ENCODE results near the gene UNC13B.
"Not testable (repeated sequence)": the region's sequence is repeated elsewhere in the genome, so short reads cannot be mapped to it uniquely, and the experiment has no call there.

DNA sequence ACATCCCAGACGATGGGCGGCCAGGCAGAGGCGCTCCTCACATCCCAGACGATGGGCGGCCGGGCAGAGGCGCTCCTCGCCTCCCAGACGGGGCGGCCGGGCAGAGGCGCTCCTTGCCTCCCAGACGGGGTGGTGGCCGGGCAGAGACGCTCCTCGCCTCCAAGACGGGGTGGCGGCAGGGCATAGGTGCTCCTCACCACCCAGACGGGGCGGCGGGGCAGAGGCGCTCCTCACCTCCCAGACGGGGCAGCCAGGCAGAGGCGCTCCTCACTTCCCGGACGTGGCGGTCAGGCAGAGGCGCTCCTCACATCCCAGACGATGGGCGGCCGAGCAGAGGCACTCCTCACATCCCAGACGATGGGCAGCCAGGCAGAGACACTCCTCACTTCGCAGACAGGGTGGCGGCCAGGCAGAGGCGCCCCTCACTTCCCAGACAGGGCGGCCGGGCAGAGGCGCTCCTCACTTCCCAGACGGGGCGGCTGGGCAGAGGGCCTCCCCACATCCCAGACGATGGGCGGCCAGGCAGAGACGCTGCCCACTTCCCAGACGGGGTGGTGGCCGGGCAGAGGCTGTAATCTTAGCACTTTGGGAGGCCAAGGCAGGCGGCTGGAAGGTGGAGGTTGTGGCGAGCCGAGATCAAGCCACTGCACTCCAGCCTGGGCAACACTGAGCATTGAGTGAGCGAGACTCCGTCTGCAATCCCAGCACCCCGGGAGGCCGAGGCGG is 22.1 kb downstream of the UNC13B start:
- TF ChIP-seq, protein P1, sequence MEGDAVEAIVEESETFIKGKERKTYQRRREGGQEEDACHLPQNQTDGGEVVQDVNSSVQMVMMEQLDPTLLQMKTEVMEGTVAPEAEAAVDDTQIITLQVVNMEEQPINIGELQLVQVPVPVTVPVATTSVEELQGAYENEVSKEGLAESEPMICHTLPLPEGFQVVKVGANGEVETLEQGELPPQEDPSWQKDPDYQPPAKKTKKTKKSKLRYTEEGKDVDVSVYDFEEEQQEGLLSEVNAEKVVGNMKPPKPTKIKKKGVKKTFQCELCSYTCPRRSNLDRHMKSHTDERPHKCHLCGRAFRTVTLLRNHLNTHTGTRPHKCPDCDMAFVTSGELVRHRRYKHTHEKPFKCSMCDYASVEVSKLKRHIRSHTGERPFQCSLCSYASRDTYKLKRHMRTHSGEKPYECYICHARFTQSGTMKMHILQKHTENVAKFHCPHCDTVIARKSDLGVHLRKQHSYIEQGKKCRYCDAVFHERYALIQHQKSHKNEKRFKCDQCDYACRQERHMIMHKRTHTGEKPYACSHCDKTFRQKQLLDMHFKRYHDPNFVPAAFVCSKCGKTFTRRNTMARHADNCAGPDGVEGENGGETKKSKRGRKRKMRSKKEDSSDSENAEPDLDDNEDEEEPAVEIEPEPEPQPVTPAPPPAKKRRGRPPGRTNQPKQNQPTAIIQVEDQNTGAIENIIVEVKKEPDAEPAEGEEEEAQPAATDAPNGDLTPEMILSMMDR (IDR thresholded peaks at IDR 0.05): not testable (repeated sequence)
- TF ChIP-seq POLR2A (IDR thresholded peaks at IDR 0.05): not testable (repeated sequence)

All from body of pancreas (tissue), 4 donors.